Measurements from ENCODE around the gene SNCAIP.

Gene SNCAIP

GRCh38 chr5:122421374-122422079, 109.5 kb downstream of the SNCAIP start:
- DNase-seq (ENCODE audit: low read depth in 3 of 3, low spot score in 1 of 3): no peak

DNA sequence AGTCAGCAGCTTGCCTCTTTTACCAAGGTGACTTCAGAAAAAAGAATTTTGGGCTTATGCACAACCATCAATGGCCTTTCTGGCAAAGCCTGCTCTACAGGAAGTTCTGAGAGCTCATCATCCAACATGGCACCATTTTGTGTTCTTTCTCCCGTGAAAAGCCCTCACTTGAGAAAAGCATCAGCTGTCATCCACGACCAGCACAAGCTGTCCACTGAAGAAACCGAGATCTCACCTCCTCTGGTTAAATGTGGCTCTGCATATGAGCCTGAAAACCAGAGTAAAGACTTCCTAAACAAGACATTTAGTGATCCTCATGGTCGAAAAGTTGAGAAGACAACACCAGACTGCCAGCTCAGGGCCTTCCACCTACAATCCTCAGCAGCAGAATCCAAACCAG, 111.2 kb downstream of the SNCAIP start:
- no peak for DNase-seq (ENCODE audit: low read depth in 3 of 3, low spot score in 1 of 3)

- no peak for DNase-seq (ENCODE audit: low read depth in 3 of 3, low spot score in 1 of 3)
Measured at GRCh38 chr5:122424132-122424531, 112.1 kb downstream of the SNCAIP start.

DNA sequence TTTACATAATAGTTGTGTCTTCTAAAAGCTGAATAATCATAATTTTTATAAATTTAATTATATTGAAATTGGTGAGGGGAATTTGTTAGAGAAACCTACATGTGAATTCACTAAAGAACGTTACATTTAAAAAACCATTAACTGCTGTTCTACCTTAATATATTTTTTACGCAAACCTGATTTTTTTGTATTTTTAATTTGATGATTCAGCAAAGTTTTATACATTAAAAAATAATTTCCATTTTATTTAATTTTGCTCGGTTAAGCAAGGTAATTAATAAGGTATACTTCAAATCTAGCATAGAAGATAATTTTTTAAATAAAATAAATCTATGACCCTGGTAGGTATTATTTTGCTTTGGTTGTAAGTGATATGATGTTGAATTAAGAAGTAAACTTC, 114.3 kb downstream of the SNCAIP start:
- DNase-seq (ENCODE audit: low read depth in 3 of 3, low spot score in 1 of 3): no peak

GRCh38 chr5:122427621-122428020, 115.6 kb downstream of the SNCAIP start:
- DNase-seq (ENCODE audit: low read depth in 3 of 3, low spot score in 1 of 3): no peak

DNA sequence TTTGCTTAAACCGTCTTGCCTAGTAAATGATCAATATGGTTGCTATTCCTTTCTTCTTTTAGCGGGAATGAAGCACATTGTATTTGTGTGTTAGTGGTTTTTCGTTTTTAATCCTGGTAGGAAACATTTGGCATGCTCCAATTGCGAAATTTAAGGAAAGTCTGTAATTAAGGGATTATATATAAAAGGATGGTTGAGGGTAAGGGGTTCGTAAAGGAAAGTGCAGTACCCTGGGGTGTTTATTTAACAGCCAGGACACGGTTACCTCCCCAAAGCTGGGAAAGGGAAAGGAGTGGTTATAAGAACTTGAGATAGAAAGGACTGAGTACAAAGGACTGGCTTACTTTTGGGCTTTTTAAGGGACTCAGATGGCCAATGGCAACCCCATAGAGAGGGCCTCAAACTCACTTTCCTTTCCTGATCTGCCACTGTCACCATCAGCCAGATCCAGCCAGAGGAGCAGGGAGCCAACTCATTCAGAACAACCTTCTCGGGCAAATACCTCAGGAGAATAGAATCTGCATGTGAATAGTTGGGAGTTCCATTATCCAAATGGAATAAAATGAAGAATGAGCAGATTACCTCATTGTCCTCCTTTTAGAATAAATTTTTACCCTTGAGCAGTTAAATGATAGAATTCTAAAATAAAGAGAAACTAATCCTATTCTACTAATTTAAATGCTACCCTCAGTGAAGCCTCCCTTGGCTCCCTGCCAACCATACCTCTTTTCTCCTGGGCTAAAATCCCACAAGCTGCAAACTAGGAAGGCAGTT, 117.7 kb downstream of the SNCAIP start:
- no peak for DNase-seq (ENCODE audit: low read depth in 3 of 3, low spot score in 1 of 3)

DNA sequence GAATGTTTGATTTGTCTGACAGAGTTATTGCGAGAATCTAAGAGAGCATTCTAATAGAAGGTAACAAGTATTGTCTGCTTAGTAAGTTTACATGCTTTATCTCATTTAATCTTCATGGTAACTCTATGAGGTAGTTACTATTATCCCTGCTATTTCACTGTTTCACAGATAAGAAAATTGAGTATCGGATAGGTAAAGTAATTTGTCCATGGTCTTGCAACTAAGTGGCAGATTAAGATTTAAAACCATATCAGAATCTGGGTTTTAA, 118.2 kb downstream of the SNCAIP start:
- DNase-seq (ENCODE audit: low read depth in 3 of 3, low spot score in 1 of 3): no peak

DNA sequence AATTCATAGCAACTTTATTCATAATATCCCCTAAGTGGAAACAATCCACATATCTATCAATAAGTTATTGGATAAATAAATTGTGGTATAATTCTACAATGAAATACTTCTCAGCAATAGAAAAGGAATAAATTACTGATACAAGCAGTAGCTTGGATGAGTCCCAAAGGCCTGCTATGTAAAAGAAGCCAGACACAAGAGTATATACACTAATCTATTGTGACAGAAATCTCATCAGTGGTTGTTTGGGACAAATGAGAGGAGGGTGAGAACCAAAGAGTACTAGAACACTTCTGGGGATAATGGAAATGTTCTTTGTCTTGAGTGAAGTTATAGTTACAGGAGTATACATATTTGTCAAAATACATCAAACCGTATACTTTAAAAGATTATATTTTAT, 119.3 kb downstream of the SNCAIP start:
- no peak for DNase-seq (ENCODE audit: low read depth in 3 of 3, low spot score in 1 of 3)

DNA sequence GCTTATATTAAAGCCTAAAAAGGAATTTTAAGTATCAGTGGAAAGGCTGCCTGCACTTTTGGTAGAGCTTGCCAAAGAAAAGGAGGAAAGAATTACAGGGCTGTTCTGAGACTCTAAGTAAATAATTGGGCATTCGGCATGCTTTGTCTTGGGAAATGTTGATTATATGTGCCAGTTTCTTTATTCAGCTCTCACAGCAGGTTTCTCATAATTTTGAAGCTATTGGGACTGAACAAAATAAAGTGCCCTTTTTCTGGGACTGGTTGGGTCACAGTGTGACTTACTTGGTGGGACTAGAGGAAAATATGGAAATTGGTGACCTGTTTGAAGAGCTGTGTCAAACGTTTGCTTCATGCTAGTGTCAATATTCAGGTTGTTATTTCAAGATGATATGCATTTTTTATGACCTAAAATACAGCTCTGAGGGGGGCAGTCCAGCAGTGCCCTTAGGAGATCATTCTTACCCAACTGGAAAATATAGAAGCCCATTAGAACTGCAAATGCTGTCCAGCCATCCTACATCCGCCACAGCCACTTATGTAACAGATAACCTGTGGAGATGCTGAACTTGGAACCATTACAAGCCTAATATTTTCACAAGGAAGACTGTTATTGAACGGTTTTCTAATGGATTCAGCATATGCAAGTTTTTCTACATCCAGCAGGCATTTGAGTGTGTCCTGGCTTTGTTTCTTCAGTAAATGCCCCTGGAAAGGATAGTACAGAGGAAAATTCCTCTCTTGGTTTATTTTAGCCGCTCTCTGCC, 122.4 kb downstream of the SNCAIP start:
- no peak for DNase-seq (ENCODE audit: low read depth in 3 of 3, low spot score in 1 of 3)

DNA sequence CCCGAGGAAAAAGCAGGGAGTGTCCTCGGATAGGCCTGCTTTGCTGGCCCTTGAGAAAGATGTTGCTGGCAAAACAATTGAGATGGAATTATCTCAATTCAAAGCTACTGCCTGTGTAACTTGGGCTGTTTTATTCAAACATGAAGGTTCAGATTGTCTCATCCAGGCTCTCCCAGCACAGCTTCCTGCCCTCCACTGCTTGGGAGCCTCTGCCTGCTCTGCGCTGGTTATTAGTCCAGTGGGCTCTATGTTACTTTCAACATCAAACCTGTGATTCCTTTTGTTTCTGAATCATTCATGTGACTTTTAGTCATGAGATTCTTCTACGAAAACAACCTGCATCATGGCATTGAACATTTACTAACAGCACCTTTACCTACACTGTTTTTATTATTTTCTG, 123.2 kb downstream of the SNCAIP start:
- no peak for DNase-seq (ENCODE audit: low read depth in 3 of 3, low spot score in 1 of 3)

- no peak for DNase-seq (ENCODE audit: low read depth in 3 of 3, low spot score in 1 of 3)
Measured at GRCh38 chr5:122435761-122436160, 123.7 kb downstream of the SNCAIP start.

DNA sequence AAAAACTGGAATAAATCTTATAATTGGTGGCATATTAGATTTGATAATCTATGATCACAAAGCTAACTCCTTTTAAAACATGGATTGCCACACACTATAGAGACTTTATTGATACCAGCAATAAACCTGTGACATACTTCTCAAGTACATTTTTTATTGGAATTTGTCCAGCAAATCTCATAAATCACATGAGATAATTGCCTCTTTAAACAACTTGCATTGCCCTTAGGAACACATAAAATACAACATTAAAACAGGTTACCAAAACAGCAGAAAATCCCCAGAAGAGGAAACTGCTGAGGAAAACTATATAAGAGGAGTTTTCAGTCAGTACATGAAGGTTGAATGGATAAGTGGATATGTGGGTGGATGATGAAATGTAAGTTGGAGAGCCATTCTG, 124.6 kb downstream of the SNCAIP start:
- no peak for DNase-seq (ENCODE audit: low read depth in 3 of 3, low spot score in 1 of 3)

GRCh38 chr5:122439645-122440044, 127.6 kb downstream of the SNCAIP start:
- no peak for DNase-seq (ENCODE audit: low read depth in 3 of 3, low spot score in 1 of 3)

- no peak for DNase-seq (ENCODE audit: low read depth in 3 of 3, low spot score in 1 of 3)
Measured at GRCh38 chr5:122442938-122443337, 130.9 kb downstream of the SNCAIP start.

GRCh38 chr5:122444411-122444810, 132.4 kb downstream of the SNCAIP start:
- no peak for DNase-seq (ENCODE audit: low read depth in 3 of 3, low spot score in 1 of 3)

DNA sequence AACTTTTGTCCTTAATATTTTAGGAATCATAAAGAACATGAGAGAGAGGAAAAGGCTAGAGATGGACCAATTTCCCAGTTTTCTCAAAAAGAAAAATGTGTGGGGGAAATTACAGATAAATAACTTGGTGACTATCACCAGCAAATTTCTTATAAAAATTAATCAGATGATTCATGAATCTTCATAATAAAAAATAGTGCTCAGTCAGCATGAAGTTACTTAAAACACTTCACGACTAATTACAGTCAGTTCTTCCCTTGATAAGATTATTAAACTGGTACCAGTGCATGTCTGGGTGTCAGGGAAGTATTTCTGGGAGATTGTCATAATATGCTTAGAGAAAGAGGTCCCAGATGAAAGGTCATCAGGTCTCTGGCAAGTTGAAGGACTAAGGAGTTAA, 133.0 kb downstream of the SNCAIP start:
- DNase-seq (ENCODE audit: low read depth in 3 of 3, low spot score in 1 of 3): no peak

DNA sequence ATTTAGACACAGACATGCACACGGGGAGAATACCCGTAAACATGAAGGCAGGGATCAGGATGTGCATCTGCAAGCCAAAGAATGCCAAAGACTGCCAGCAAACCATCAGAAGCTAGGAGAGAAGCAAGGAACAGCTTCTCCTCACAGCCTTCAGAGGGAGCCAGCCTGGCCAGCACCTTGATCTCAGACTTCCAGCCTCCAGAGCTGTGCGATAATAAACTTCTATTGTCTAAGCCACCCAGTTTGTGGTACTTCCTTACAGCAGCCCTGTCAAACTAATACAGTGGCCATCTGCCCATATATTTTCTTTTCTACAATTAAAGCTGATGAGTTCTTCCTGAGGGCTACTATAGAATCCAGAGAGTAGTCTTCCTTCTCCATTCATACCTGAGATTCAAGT, 135.0 kb downstream of the SNCAIP start:
- DNase-seq (ENCODE audit: low read depth in 3 of 3, low spot score in 1 of 3): no peak

DNA sequence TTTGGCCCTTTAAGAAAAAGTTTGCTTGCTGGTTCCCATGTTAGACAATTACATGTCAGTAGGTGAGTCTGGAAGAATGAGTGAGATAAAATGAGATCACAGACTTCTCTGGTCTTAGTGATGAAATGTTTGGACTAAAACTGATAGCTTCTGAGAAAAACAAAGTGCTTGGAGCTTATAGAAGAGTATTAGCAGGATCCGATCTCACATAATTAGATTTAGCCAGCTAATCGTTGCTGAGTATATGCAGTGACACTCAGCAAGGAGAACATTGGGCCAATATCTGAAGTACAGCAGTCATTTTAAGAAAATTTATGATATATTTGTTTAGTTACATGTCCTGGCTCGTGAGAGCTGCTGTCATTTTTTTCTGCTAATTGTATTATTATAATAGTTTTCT, 135.8 kb downstream of the SNCAIP start:
- no peak for DNase-seq (ENCODE audit: low read depth in 3 of 3, low spot score in 1 of 3)

DNA sequence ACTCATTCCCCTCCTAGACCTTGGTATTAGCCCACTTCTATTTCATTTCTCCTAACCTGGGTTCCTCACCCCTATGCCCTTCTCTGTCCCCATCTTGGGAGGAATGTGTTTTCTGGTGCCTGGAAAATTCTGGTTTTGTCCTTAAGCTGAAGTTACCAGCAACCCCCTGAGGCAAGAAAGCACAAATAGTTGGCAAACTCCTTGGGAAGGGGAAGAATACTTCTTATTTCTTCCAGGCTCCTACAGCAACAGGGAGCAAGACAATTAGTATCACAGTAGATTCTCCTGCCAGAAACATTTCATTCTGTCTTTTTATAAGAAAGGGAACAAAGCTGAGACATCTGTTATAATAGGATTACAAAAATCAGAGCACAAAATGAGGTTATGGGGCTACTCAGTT, 142.5 kb downstream of the SNCAIP start:
- no peak for DNase-seq (ENCODE audit: low read depth in 3 of 3, low spot score in 1 of 3)

DNA sequence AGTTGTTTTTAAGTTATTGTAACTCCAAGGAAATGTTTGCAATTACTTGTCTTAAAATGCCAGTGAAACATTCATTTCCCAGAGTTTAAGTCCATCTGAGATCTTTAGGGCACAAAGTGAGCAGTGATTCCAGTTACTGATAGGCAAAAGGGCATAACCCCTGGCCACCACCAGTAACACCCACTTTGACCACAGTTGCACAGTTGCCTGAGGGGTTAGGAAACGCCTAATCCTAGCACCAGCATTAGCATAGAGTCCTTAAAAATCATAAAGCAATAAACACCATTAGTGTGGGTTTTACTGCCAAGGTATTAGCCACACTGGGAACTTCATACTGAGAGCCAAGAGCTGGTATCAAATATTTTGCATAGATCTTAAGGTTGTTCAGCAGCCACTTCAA, 143.9 kb downstream of the SNCAIP start:
- no peak for DNase-seq (ENCODE audit: low read depth in 3 of 3, low spot score in 1 of 3)

GRCh38 chr5:122457178-122457826, 145.3 kb downstream of the SNCAIP start:
- DNase-seq (ENCODE audit: low read depth in 3 of 3, low spot score in 1 of 3): no peak
